Skeletal muscle cell (primary cell): ENCODE data around the gene GSTT2.
"Not testable (repeated sequence)": the region's sequence is repeated elsewhere in the genome, so short reads cannot be mapped to it uniquely, and the experiment has no call there.

Experiments used
- DNase-seq: peaks from one replicate; pipeline ENCODE4 v3.0.0-alpha.2; 2010; ENCODE audit warnings: low read depth
- H3K4me3 ChIP-seq: 2 replicates; pipeline ENCODE4 v1.5.1; 2011; ENCODE audit warnings: low read depth, mild to moderate bottlenecking, control low read depth, low read length, moderate library complexity

The GSTT2 gene

DNA sequence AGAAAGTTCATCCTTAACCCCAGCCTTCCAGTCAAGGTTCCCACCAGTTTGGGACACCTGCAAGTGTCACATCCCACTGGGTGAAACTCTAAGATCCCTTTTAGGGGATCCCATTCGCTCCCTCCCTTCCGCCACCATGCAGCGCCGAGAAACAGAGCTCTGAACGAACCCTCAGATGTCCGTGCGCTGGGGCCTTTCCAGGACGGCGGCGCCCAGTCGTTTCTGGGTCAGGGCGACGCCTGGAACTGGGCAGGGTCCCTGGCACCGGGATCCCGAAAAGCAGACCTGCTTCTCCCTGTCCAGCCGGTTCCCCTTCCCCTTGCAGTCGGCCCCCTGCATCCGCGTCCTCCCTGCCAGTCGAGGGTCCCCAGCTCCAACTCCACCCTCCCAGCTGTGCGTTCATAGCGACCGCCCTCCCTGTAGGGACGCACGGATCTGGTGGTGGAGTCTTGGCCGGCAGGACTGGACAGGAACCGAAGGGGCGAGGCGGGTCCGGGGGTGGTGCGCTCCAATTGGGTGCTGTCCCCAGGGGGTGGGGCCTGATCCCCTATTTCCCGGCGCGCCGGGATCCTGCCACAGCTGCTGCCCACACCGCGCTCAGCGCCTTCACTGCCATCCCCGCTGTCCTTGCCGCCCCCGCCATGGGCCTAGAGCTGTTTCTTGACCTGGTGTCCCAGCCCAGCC, at the start of gene GSTT2:
TSS of gene GSTT2 (plus strand) at position 578 of the 684 bp plus-strand sequence.
- DNase-seq, H3K4me3 ChIP-seq: not testable (repeated sequence)

DNA sequence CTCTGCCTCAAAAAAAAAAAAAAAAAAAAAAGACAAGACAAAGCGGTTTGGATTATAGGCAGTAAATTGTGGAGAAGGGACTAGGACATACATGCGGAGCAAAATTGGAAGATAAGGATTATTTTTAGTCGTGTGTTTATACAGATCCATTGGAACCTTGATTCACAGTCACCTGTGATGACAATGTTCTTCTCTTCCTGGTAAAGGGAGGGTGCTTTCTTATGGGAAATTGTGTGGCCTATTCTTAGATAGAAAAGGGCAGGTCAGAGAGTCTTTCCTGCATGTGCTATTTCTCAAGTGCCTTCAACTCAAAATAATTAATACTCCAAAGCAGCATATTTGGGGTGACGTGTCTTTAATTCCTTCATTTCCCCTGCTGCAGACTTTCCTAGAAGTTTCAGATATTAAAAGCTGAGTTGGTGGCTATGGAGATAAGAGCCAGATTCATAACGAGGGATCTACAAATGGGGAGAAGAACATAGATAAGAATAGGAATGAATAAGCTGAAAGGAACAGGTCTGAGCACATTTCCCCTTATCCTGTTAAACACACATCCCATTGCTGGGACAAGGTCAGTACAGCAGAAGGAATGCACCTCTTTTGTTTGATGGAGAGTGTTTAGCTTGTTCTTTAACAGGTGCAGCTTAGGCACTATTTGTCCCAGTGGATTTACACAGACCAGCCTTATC, 41.5 kb upstream of the GSTT2 start:
- H3K4me3 ChIP-seq: no peak overlapping the region
- DNase-seq: no peak

DNA sequence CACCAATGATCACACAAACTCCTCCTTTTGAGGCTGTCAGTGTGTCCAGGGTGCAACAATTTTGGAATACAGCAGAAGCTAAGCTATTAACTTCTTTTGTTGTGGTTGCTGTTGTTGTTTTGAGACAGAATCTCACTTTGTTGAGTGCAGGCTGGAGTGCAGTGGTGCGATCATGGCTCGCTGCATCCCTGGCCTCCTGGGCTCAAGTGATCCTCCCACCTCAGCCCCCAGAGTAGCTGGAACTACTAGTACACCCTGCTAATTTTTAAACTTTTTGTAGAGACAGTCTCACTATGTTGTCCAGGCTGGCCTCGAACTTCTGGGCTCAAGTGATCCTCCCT, 40.9 kb upstream of the GSTT2 start:
- no peak for DNase-seq
- H3K4me3 ChIP-seq: no peak overlapping the region

DNA sequence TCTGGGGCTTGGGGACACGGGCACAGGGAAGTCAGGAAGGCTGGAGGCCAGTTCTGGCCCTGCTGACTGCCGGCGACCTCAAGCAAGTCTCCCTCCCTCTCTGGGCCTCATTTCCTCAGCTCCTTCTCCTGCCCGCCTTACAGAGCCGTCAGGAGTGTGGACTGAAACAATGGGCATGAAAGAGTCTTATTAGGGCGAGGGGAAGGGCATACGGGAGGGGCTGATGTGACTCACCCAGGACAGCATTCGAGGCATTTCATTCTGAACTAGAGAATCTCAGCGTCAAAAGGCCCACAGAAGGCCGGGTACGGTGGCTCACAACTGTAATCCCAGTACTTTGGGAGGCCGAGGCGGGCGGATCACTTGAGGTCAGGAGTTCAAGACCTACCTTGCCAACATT, 39.8 kb upstream of the GSTT2 start:
- not testable (repeated sequence) for H3K4me3 ChIP-seq, DNase-seq

DNA sequence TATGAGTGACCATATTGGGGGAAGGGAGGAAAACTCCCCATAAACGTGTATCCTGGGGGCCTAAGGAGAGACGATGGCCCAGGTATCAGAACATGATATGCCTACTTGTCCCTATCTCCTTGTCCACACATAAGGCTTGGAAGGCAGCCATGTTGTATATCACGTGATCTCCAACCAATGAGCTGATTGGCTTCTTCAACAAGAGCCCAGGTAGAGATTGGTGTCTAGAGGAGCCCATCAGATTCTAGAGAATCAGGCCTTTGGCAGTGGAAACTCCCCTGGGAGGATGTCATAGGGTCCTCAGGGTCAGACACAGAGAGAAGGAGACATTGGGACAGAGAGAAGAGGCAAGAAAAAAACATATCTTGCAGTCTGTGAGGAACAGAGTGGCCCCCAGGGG, 32.5 kb upstream of the GSTT2 start:
- H3K4me3 ChIP-seq, DNase-seq: not testable (repeated sequence)

DNA sequence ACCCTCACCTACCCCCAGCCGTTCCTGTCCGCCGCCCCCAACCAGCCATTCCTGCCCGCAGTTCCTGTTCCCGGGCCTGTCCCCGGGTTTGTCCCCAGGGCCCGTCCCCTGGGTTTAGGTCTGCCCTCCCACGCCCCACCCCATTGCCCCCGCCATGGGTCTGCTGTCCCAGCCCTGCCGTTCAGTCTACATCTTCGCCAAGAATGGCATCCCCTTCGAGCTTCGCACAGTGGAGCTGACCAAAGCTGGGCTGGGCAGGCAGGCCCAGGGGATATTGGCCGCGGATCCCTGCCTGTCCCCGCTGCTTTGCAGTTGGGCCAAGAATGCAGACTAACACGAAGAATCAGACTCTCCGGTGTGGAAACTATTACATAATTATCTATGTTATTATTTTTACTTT, 30.2 kb upstream of the GSTT2 start:
- H3K4me3 ChIP-seq, DNase-seq: not testable (repeated sequence)

DNA sequence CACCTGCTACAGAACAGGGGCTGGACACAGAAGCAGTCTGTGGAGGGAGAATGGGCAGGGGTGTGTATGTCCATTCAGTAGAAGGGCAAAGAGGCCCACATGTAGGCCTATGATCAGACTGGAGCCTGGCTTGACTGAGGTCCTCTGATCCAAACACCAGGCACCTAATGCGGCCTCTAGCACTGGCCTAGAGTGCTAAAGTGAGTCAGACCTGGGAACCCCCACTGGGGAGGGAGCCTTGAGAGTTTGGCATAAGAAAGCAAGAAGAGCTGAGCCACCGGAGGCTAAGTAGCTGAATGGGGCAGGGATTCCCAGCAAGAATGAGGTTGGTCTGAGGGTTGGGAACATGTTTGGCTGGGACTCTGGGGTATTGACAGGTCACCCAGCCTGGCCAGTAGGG, 28.6 kb upstream of the GSTT2 start:
- DNase-seq, H3K4me3 ChIP-seq: not testable (repeated sequence)

DNA sequence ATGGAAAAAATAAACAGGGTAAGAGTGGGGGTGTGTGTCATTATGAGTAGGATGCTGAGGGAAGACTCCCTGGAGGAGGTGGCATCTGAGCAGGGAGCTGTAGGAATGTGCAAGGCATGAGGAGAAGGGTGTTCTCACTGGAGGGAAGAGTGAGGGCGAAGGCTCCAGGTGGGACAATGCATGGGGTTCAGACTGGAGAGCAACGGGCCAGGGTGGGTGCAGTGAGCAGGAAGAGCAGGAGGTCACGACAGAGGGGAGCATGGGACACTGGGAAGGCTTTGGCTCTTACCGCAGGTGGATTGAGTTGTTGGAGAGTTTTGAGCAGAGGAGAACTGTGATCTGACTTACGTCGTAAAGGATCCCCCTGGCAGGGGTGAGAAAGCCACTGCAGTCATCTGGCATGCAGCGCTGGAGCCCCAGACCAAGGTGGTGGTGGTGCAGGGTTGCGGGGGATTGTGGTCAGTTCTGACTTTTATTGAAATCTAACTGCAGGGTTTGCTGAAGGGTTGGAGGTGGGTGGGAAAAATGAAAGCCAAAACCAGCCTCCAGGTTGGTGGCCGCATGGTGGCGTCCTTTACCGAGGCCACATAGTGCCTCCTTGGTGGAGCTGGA, 27.0 kb upstream of the GSTT2 start:
- DNase-seq, H3K4me3 ChIP-seq: not testable (repeated sequence)

DNA sequence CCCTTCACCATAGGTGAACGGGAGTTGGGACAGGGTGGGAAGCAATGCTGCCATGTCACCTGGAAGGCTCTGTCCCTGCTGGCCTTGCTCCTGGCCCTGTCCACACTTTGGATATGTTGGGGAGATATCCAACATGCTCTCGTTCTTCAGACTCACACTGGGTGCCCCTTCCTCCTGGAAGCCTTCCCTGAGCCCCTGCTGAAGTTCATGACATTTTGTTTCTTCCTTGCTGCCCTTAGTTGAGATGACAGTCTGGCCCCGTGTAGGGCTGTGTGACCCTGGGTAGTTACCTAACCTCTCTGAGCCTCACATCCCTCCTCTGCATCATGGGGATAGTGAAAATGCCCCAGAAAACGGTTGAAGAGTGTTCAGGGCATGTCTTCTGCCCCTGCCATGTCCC, 26.4 kb upstream of the GSTT2 start:
- not testable (repeated sequence) for DNase-seq

DNA sequence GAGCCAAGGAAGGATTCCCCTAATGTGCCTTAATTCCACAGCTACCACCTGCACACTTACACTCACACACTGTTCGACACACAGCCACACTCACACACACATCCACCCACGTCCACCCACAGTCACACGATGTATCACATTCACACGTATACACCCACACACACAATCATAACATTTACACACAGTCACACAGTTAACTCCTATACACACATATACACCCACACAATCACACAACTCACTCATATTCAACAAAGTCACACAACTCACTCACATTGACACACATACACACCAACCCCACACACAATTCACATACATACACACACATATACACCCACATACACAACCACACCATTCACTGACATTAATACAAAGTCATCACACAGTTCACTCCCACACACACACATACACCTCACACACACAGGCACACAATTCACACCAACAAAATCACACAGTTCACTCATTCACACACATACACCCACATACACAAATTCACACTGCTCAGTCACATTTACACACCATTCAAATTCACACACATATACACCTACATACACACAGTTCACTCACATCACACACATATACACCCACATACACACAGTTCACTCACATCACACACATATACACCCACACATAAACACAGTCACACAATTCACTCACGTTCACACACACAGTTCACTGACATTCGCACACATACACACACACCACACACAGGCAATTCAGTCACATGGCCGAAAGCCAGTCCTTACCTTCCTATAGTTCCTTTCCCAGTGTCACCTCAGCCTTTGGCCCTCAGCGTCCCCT, 25.5 kb upstream of the GSTT2 start:
- H3K4me3 ChIP-seq, DNase-seq: not testable (repeated sequence)

More for the DNA sequence above, 26.4 kb upstream of the GSTT2 start:
- H3K4me3 ChIP-seq: not testable (repeated sequence)

DNA sequence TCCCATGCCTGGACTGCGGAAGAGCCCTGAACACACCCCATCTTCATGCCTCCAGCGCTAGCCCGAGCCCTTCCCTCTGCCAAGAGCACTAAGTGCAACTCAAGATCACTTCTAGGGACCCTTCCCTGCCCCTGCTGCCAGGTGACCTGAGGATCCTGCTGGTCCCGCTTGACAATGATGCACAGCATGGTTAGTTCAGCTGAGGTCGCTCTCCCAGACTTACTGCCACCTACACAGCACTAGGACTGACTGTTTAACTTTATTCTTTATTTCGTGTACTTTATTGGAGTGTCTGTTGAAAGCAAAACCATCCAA, 25.0 kb upstream of the GSTT2 start:
- not testable (repeated sequence) for H3K4me3 ChIP-seq, DNase-seq

DNA sequence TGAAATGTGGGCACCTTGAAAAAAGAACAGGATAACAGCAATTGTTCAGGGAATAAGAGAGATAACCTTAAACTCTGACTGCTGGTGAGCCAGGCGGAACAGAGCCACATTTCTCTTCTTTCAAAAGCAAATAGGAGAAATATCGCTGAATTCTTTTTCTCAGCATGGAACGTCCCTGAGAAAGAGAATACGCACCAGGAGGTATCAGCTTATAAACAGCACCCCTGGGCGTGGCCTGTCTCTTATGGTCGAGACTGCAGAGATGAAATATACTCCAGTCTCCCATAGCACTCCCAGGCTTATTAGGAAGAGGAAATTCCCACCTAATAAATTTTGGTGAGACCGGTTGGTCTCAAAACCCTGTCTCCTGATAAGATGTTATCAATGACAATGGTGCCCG, 24.0 kb upstream of the GSTT2 start:
- DNase-seq, H3K4me3 ChIP-seq: not testable (repeated sequence)

DNA sequence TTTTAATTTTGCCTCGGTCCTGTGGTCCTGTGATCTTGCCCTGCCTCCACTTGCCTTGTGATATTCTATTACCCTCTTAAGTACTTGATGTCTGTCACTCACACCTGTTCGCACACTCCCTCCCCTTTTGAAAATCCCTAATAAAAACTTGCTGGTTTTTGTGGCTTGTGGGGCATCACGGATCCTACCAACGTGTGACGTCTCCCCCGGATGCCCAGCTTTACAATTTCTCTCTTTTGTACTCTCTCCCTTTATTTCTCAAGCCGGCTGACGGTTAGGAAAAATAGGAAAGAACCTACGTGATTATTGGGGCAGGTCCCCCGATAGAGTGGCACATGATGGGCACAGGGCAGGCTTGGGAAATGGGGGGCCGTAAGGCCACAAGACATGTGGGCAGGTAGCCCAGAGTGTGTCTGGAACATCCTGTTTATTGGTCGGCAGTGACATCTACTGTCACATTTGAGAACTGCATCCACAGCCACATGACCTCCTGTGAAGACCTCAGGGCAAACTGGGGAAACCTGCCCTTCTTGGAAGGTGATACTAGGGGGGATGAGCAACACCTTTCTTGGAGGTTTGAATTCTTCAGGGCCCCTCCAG, 23.5 kb upstream of the GSTT2 start:
- H3K4me3 ChIP-seq: not testable (repeated sequence)
- peak; percentile 6 for DNase-seq

DNA sequence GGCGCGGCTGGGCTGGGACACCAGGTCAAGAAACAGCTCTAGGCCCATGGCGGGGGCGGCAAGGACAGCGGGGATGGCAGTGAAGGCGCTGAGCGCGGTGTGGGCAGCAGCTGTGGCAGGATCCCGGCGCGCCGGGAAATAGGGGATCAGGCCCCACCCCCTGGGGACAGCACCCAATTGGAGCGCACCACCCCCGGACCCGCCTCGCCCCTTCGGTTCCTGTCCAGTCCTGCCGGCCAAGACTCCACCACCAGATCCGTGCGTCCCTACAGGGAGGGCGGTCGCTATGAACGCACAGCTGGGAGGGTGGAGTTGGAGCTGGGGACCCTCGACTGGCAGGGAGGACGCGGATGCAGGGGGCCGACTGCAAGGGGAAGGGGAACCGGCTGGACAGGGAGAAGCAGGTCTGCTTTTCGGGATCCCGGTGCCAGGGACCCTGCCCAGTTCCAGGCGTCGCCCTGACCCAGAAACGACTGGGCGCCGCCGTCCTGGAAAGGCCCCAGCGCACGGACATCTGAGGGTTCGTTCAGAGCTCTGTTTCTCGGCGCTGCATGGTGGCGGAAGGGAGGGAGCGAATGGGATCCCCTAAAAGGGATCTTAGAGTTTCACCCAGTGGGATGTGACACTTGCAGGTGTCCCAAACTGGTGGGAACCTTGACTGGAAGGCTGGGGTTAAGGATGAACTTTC, 18.7 kb upstream of the GSTT2 start, which contains the start of gene GSTT2B:
TSS of gene GSTT2B (minus strand) at position 112 of the 688 bp plus-strand sequence. CDS start at position 48, 64 bp downstream.
- peak within 1 kb of the TSS; percentile 38 for H3K4me3 ChIP-seq
- DNase-seq: not testable (repeated sequence)

DNA sequence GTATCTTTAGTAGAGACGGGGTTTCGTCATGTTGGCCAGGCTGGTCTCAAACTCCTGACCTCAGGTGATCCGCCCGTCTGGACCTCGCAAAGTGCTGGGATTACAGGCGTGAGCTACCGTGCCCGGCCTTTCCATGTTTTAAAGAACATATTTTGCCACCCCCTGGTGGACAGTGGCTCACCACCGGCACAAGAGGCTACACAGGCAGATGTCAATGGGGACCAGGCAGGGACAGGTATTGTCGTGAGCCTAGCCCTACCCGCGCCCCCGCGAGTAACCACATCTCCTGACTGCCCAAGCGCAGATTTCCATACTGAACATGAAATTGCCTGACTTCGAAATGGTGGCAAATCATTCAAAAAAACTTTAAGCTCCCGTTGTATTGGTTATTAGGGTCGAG, 13.8 kb upstream of the GSTT2 start:
- H3K4me3 ChIP-seq, DNase-seq: not testable (repeated sequence)

DNA sequence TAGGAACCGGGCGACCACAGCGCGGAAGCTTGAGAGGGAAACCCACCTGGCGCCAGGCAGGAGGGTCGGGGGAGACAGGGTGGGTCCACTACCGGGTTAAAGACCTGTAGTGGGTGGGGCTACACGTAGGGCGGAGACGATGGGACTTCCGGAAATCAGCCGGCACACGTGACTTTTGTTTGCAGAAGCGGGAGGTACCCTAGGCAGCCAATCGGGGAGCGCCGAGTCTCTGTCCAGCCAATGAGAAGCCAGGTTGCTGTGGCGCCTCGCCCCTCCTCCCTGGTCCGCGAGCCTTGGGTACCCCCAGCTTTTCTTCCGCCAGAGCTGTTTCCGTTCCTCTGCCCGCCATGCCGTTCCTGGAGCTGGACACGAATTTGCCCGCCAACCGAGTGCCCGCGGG, 13.4 kb upstream of the GSTT2 start, which contains the start of gene DDTL:
TSS of gene DDTL (plus strand) at position 321 of the 400 bp plus-strand sequence. CDS start at position 348, 27 bp downstream.
- not testable (repeated sequence) for DNase-seq, H3K4me3 ChIP-seq

DNA sequence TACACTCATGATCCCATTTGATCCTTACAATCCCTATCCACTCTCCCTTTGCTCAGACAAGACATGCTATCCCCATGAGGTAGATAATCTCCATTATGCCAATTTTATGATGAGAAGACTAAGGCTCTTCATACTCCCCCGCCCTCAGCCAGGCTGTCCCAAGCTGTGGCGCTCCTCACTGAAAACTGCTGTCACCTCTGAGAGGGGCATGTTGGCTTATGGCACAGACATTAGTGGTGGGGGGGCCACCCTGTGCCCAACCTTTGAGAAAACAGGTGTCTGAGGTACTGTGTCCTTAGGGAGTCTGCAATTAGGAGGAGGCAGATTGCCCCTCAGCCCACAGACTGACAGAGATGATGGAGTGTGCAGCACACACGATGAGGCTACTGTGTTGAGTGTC, 10.9 kb upstream of the GSTT2 start:
- no peak for DNase-seq
- H3K4me3 ChIP-seq: no peak overlapping the region

DNA sequence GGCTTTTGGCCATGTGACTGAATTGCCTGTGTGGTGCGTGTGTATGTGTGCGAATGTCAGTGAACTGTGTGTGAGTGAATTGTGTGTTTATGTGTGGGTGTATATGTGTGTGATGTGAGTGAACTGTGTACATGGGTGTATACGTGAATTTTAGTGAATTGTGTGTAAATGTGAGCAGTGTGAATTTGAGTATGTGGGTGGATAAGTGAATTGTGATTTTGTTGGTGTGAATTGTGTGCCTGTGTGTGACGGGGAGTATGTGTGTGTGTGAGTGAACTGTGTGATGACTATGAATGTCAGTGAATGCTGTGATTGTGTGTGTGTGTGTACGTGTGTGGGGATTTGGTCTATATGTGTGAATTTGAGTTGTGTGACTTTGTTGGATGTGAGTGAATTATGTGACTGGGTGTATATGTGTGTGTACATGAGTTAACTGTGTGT, 9.7 kb upstream of the GSTT2 start:
- no peak overlapping the region for H3K4me3 ChIP-seq

More for the DNA sequence above, 9.7 kb upstream of the GSTT2 start:
- no peak for DNase-seq
